IPS DF 4.7 (cell line): ENCODE results near the gene ANKRD28.
"Not testable (repeated sequence)": the region's sequence is repeated elsewhere in the genome, so short reads cannot be mapped to it uniquely, and the experiment has no call there.

Source experiments
- DNase-seq: peaks from one replicate; pipeline ENCODE4 v3.0.0-alpha.2; 2013; ENCODE audit warnings: low spot score; ENCODE audit errors: extremely low read depth

The ANKRD28 gene

GRCh38 chr3:15774931-15775560 lies 22.7 kb downstream of the ANKRD28 start:
- DNase-seq, result not testable (repeated sequence)

- DNase-seq, result no peak
Observed at GRCh38 chr3:15771444-15771843, 26.3 kb downstream of the ANKRD28 start.

GRCh38 chr3:15769256-15769915 lies 28.4 kb downstream of the ANKRD28 start:
- no peak for DNase-seq

- no peak for DNase-seq
Observed at GRCh38 chr3:15768421-15769255, 29.1 kb downstream of the ANKRD28 start.

GRCh38 chr3:15766406-15766805 lies 31.4 kb downstream of the ANKRD28 start:
- DNase-seq, result no peak

- no peak for DNase-seq
Observed at GRCh38 chr3:15758295-15758694, 39.5 kb downstream of the ANKRD28 start.

GRCh38 chr3:15757824-15758223 lies 40.0 kb downstream of the ANKRD28 start:
- no peak for DNase-seq

GRCh38 chr3:15756505-15756904 lies 41.3 kb downstream of the ANKRD28 start:
- no peak for DNase-seq

- DNase-seq, result no peak
Observed at GRCh38 chr3:15755780-15756179, 42.0 kb downstream of the ANKRD28 start.

- no peak for DNase-seq
Observed at GRCh38 chr3:15755181-15755580, 42.6 kb downstream of the ANKRD28 start.

- no peak for DNase-seq
Observed at GRCh38 chr3:15754047-15754446, 43.7 kb downstream of the ANKRD28 start.

GRCh38 chr3:15753056-15753710 lies 44.6 kb downstream of the ANKRD28 start:
- DNase-seq, result no peak

GRCh38 chr3:15750879-15751278 lies 46.9 kb downstream of the ANKRD28 start:
- DNase-seq, result no peak

GRCh38 chr3:15750143-15750542 lies 47.6 kb downstream of the ANKRD28 start:
- DNase-seq, result no peak

- DNase-seq, result not testable (repeated sequence)
Observed at GRCh38 chr3:15745896-15746295, 51.9 kb downstream of the ANKRD28 start.

- no peak for DNase-seq
Observed at GRCh38 chr3:15744176-15744575, 53.6 kb downstream of the ANKRD28 start.

GRCh38 chr3:15743587-15744009 lies 54.2 kb downstream of the ANKRD28 start:
- DNase-seq, result no peak

GRCh38 chr3:15742236-15742635 lies 55.5 kb downstream of the ANKRD28 start:
- DNase-seq, result not testable (repeated sequence)

- not testable (repeated sequence) for DNase-seq
Observed at GRCh38 chr3:15738616-15739005, 59.2 kb downstream of the ANKRD28 start.

- no peak for DNase-seq
Observed at GRCh38 chr3:15731024-15731423, 66.8 kb downstream of the ANKRD28 start.

GRCh38 chr3:15728766-15729165 lies 69.0 kb downstream of the ANKRD28 start:
- no peak for DNase-seq

- DNase-seq, result no peak
Observed at GRCh38 chr3:15726881-15727280, 70.9 kb downstream of the ANKRD28 start.
